WI38 (cell line): ENCODE measurements around the gene EMD.
A peak's percentile ranks its signal among the peaks of the same experiment; 100 is the strongest.

Experiments used
- H3K4me3 ChIP-seq: 2 replicates; pipeline ENCODE4 v1.5.1; 2011; ENCODE audit warnings: low read depth, mild to moderate bottlenecking, control low read depth, low read length
- CTCF ChIP-seq: IDR thresholded peaks from 2 replicates; pipeline ENCODE4 v1.5.1; 2012; ENCODE audit warnings: low read depth, mild to moderate bottlenecking, control low read depth, low read length

Gene EMD

GRCh38 chrX:154420402-154420756, 41.3 kb downstream of the EMD start:
- TF ChIP-seq CTCF = no peak
- H3K4me3 ChIP-seq = no peak overlapping the region

GRCh38 chrX:154426916-154427770, 48.0 kb downstream of the EMD start:
- H3K4me3 ChIP-seq = no peak overlapping the region
- TF ChIP-seq CTCF = no peak

- H3K4me3 ChIP-seq = peak within 1 kb of the TSS; percentile 65
- no peak for TF ChIP-seq CTCF
Measured at GRCh38 chrX:154428176-154429171, 49.4 kb downstream of the EMD start, which contains the start of gene ATP6AP1. ATP6AP1 (plus strand) TSS chrX:154428677; CDS start chrX:154428693, 16 bp downstream.

GRCh38 chrX:154429711-154430110, 50.6 kb downstream of the EMD start:
- no peak for TF ChIP-seq CTCF
- peak overlapping the region; percentile 65; the same call in 1 of the 2 replicates for H3K4me3 ChIP-seq

GRCh38 chrX:154430479-154430878, 51.4 kb downstream of the EMD start:
- H3K4me3 ChIP-seq = no peak overlapping the region

GRCh38 chrX:154430916-154431315, 51.8 kb downstream of the EMD start:
- no peak for TF ChIP-seq CTCF
- no peak overlapping the region for H3K4me3 ChIP-seq

More at GRCh38 chrX:154430479-154430878, 51.4 kb downstream of the EMD start:
- no peak for TF ChIP-seq CTCF
